Measurements from ENCODE around the gene ANLN. TPM values are rescaled to one million over a fixed set of nuclear protein-coding genes. Genes with fewer than 3 reads are reported as not detected.

Gene ANLN
- total and polyA plus RNA-seq, 9 of the 15 experiments (the other 6 are each of a cell fraction or from before 2014, with no cell fraction given) = 18.1 to 66.2 (median 38.7) TPM

GRCh38 chr7:36389371-36390198, at the start of gene ANLN (continued):
- TF ChIP-seq TEAD4 (IDR thresholded peaks at IDR 0.05; ENCODE audit: low read length) = peak; percentile 39; the same call in 1 of the 2 replicates
- no peak for TF ChIP-seq TEAD4 (CRISPR knock-in tag; IDR thresholded peaks at IDR 0.05; ENCODE audit: borderline replicate concordance)
- TF ChIP-seq IFI16 (CRISPR knock-in tag; IDR thresholded peaks at IDR 0.05) = no peak

GRCh38 chr7:36343548-36343947, 46.1 kb upstream of the ANLN start:
- no peaks in the 10 kb centered on the region for H3K36me3 ChIP-seq (ENCODE audit: control insufficient read depth, insufficient read depth, low read length)
- no peaks in the 10 kb centered on the region; a peak in 3 of 5 replicates for H3K27me3 ChIP-seq (ENCODE audit: control insufficient read depth in 2 of 2, insufficient read depth in 2 of 2, low read length in 2 of 2)
- DNase-seq (ENCODE audit: extremely low read depth in 1 of 4, low spot score in 3 of 4) (no peak), FAIRE-seq (no peak), ATAC-seq (no peak)
- H3K79me2 ChIP-seq (ENCODE audit: control insufficient read depth, insufficient read depth, low read length) = no peaks in the 10 kb centered on the region
- H3K4me2 ChIP-seq (ENCODE audit: insufficient read depth, low read length) = no peak overlapping the region
- no peaks in the 10 kb centered on the region for H3K9me3 ChIP-seq (replicated peaks; ENCODE audit: control insufficient read depth, insufficient read depth, low read depth, low read length)
- no peak overlapping the region for H3K27ac ChIP-seq (ENCODE audit: extremely low read depth, low read depth, low read length)
- no peaks in the 10 kb centered on the region for H4K20me1 ChIP-seq (replicated peaks; ENCODE audit: control insufficient read depth, insufficient read depth, low read length)
- POLR2A ChIA-PET = no interaction called here
- WGBS (ENCODE audit: insufficient coverage, low coverage, missing lambda C conversion rate) = 0% methylated on average over 1 of the region's 1 CpG
- CTCF ChIA-PET (ENCODE audit: low intra/inter-chr PET ratio) = no interaction called here
- TF ChIP-seq ZNF512 (tag; IDR thresholded peaks at IDR 0.05) = peak; percentile 81
- TF ChIP-seq KDM5B (IDR thresholded peaks at IDR 0.05; ENCODE audit: insufficient replicate concordance, low read depth, low read length) = no peak
- H3K4me3 ChIP-seq = no peak overlapping the region
- in situ Hi-C loops (cut with MboI) (no loop called here), intact Hi-C loops (cut with micrococcal nuclease) (no loop called here)
- no peaks in the 10 kb centered on the region for H3K9me1 ChIP-seq (ENCODE audit: control insufficient read depth, insufficient read depth, low read length)
- H3K4me1 ChIP-seq (replicated peaks in 1 of 2; ENCODE audit: control insufficient read depth in 2 of 2, insufficient read depth in 2 of 2, low read length in 2 of 2) = no peaks in the 10 kb centered on the region
- H2AFZ ChIP-seq (ENCODE audit: low read depth, low read length) = no peak overlapping the region
- H3K9ac ChIP-seq (ENCODE audit: insufficient read depth in 1 of 2, low read depth in 2 of 2, low read length in 2 of 2) = no peak overlapping the region
- no TSS peak for BruUV-seq (replicated peaks)
